OCI-LY7 (cell line): Measurements from ENCODE around the gene DYNLL1. TPM values are rescaled to one million over a fixed set of nuclear protein-coding genes. Genes with fewer than 3 reads are reported as not detected.

ENCODE experiments used
- BruUV-seq: library from RNA; stranded (reverse); fragments of 400-500 nt; replicated peaks from 2 replicates; lab custom pipeline; 2021; lab: Mats Ljungman, UMichigan
- CTCF ChIA-PET: fragments of 300-600 bp; sonication (Branson Sonifier 250); formaldehyde crosslinking; loops from one replicate; lab custom pipeline; 2022; ENCODE audit warnings: antibody characterized with exemption; ENCODE audit not compliant: unreplicated experiment; lab: Charles Lee
- POLR2A ChIA-PET: fragments of 300-600 bp; sonication (Branson Sonifier 250); formaldehyde crosslinking; loops from one replicate; lab custom pipeline; 2022; ENCODE audit warnings: antibody characterized with exemption; lab: Charles Lee
- DNase-seq: peaks from one replicate; pipeline ENCODE4 v3.0.0-alpha.2; 2015; ENCODE audit warnings: low spot score
- H2AFZ ChIP-seq: fragments of 200-600 bp; sonication (generic), shearing (Covaris generic); 2 replicates; pipeline ENCODE4 v1.6.1; 2014; ENCODE audit warnings: mild to moderate bottlenecking, antibody characterized with exemption, low read length, moderate library complexity
- H3K27ac ChIP-seq: fragments of 200-600 bp; sonication (generic); 2 replicates; pipeline ENCODE4 v1.5.1; 2014; ENCODE audit warnings: mixed run types, low read depth, mild to moderate bottlenecking, moderate library complexity, low read length, inconsistent platforms; ENCODE audit not compliant: poor library complexity, severe bottlenecking
- H3K36me3 ChIP-seq: fragments of 200-600 bp; sonication (generic); 2 replicates; pipeline ENCODE4 v1.6.1; 2014; ENCODE audit warnings: mild to moderate bottlenecking, antibody characterized with exemption, low read length, moderate library complexity, mixed read lengths; ENCODE audit not compliant: insufficient read depth
- H3K4me1 ChIP-seq: fragments of 200-600 bp; sonication (generic); 2 replicates; pipeline ENCODE4 v1.5.1; 2014; ENCODE audit warnings: mild to moderate bottlenecking, low read length; ENCODE audit not compliant: insufficient read depth, poor library complexity, severe bottlenecking
- H3K4me2 ChIP-seq: fragments of 200-600 bp; sonication (generic); 2 replicates; pipeline ENCODE4 v1.6.1; 2014; ENCODE audit warnings: mild to moderate bottlenecking, low read length
- H3K4me3 ChIP-seq: fragments of 200-600 bp; sonication (generic); 2 replicates; pipeline ENCODE4 v1.5.1; 2014; ENCODE audit warnings: mild to moderate bottlenecking, low read depth, low read length; ENCODE audit not compliant: poor library complexity, severe bottlenecking
- H3K79me2 ChIP-seq: fragments of 200-600 bp; sonication (generic); 2 replicates; pipeline ENCODE4 v1.6.1; 2016; ENCODE audit warnings: low read depth, mild to moderate bottlenecking, low read length, moderate library complexity, mixed read lengths; ENCODE audit not compliant: insufficient read depth
- H3K9me2 ChIP-seq: fragments of 200-600 bp; sonication (generic); 2 replicates; pipeline ENCODE4 v1.6.1; 2016; ENCODE audit warnings: mild to moderate bottlenecking, low read length, mixed read lengths; ENCODE audit not compliant: insufficient read depth
- H3K9me3 ChIP-seq: fragments of 200-600 bp; sonication (generic); 2 replicates; pipeline ENCODE4 v1.6.1; 2014; ENCODE audit warnings: mild to moderate bottlenecking, mixed run types, low read length, mixed read lengths
- H4K20me1 ChIP-seq: fragments of 200-600 bp; sonication (generic); 2 replicates; pipeline ENCODE4 v1.6.1; 2014; ENCODE audit warnings: mild to moderate bottlenecking, antibody characterized with exemption, low read length, moderate library complexity, mixed read lengths; ENCODE audit not compliant: insufficient read depth
- EZH2phosphoT487 ChIP-seq: fragments of 200-600 bp; sonication (generic); IDR thresholded peaks from 2 replicates; pipeline ENCODE4 v1.6.1; 2018; ENCODE audit warnings: low read depth, borderline replicate concordance, mild to moderate bottlenecking, mixed run types, antibody characterized with exemption, low read length, moderate library complexity, mixed read lengths
- intact Hi-C: fragments of 100-400 bp; cut with micrococcal nuclease; formaldehyde crosslinking; loops from one replicate; pipeline ENCODE4 v1.10.0; 2022; ENCODE audit not compliant: unreplicated experiment
- total RNA-seq, 2 experiments: library from RNA; depleted of rRNA in 1 of 2; stranded (reverse); fragments of >200 nt in 1 of 2; shearing (Covaris generic) in 1 of 2; gene quantifications; 2 replicates each; pipeline ENCODE4 v1.2.3, GENCODE V29; 2014 to 2022
- TF ChIP-seq, protein P1 (sequence below): fragments of 200-600 bp; sonication (generic); conservative IDR thresholded peaks from 2 replicates; pipeline ENCODE4 v1.5.1; 2014; ENCODE audit warnings: mild to moderate bottlenecking, antibody characterized with exemption, low read length, moderate library complexity, mixed read lengths

The DYNLL1 gene
- total RNA-seq, 2 experiments from 2014 or later: 321 to 400 TPM

GRCh38 chr12:120497524-120498150 is 1.7 kb downstream of the DYNLL1 start:
- intact Hi-C loops: loop anchor here (2.0 kb wide), 1 partner anchor 59 kb away; the partner anchor contains the start of gene COX6A1
- POLR2A ChIA-PET: interaction anchor here (0.5 to 1.1 kb wide), 4 partner anchors 14 to 734 kb away, joined by 3 to 4 read pairs (median 3); no protein-coding TSS in a partner anchor
- Histone ChIP-seq H3K36me3 (peaks cover 48% of the 10 kb centered on the region), H2AFZ (no peak overlapping the region), H3K4me1 (peaks cover 23% of the 10 kb centered on the region), H3K79me2 (peaks cover 37% of the 10 kb centered on the region), H4K20me1 (peaks cover 11% of the 10 kb centered on the region), H3K9me2 (no peaks in the 10 kb centered on the region), H3K9me3 (no peaks in the 10 kb centered on the region), H3K4me3 (peak overlapping the region; percentile 79), H3K27ac (no peak overlapping the region), H3K4me2 (peak overlapping the region; percentile 98)
- CTCF ChIA-PET: no interaction called here
- TF ChIP-seq EZH2phosphoT487: no peak
- TF ChIP-seq, protein P1, sequence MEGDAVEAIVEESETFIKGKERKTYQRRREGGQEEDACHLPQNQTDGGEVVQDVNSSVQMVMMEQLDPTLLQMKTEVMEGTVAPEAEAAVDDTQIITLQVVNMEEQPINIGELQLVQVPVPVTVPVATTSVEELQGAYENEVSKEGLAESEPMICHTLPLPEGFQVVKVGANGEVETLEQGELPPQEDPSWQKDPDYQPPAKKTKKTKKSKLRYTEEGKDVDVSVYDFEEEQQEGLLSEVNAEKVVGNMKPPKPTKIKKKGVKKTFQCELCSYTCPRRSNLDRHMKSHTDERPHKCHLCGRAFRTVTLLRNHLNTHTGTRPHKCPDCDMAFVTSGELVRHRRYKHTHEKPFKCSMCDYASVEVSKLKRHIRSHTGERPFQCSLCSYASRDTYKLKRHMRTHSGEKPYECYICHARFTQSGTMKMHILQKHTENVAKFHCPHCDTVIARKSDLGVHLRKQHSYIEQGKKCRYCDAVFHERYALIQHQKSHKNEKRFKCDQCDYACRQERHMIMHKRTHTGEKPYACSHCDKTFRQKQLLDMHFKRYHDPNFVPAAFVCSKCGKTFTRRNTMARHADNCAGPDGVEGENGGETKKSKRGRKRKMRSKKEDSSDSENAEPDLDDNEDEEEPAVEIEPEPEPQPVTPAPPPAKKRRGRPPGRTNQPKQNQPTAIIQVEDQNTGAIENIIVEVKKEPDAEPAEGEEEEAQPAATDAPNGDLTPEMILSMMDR: no peak
- DNase-seq: no peak
- no TSS peak for BruUV-seq

DNA sequence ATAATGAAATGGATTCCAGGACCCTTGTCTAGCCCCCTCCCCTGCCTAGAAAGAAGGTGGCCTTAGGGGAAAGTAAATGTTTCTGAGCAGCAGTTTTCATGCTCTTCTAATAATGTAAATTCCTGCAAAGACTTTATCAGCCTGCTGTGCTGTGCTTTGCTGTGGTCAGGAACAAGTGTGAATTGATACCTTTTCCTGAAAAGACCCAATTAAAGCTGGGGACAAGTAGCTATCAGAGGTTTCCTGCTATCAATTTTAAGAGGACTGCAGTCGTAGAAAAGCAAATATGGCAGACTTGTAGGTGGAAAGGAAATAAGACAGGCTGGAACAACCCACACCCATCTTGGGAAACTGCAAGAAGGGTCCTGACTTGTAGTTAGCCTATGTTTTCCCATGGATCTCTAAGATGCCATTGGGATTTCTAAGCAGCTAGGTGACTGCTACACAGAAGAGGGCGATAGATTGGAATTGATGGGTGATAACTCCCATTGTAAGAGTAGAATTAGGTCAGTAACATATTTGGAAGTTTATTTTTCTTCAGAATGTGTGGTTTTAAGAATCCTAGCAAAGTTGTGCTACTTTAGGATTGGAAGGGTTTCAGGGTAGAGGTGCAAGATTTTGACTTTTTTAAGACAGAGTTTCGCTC is 3.1 kb downstream of the DYNLL1 start:
- H3K9me2 ChIP-seq: no peaks in the 10 kb centered on the region
- intact Hi-C loops: no loop called here
- no peak overlapping the region for H3K27ac ChIP-seq

More for the DNA sequence above, 3.1 kb downstream of the DYNLL1 start:
- H3K9me3 ChIP-seq: no peaks in the 10 kb centered on the region
- peak overlapping the region; percentile 98; the same call in 1 of the 2 replicates for H3K4me2 ChIP-seq
- no peak overlapping the region for H2AFZ ChIP-seq
- H3K79me2 ChIP-seq: peaks cover 37% of the 10 kb centered on the region
- ChIA-PET CTCF (no interaction called here), POLR2A (interaction anchor here (0.7 to 0.8 kb wide), 2 partner anchors 15 to 30 kb away, joined by 3 to 5 read pairs; partner anchors contain the start of gene COQ5)
- peaks cover 62% of the 10 kb centered on the region for H3K36me3 ChIP-seq
- no peak overlapping the region for H3K4me3 ChIP-seq
- H3K4me1 ChIP-seq: peaks cover 23% of the 10 kb centered on the region
- no TSS peak for BruUV-seq
- no peak for DNase-seq
- H4K20me1 ChIP-seq: peaks cover 11% of the 10 kb centered on the region
- TF ChIP-seq, protein P1: no peak
- TF ChIP-seq EZH2phosphoT487: no peak
